Measurements from ENCODE around the gene PPIL1.

PPIL1 gene

GRCh38 chr6:36825994-36826393, 48.6 kb downstream of the PPIL1 start:
- DNase-seq (no peak), ATAC-seq (no peak)
- Mint-ChIP-seq H3K27ac (no peak overlapping the region), H3K9me3 (no peaks in the 10 kb centered on the region), H3K4me3 (no peak overlapping the region), H3K27me3 (peaks cover 4% of the 10 kb centered on the region), H3K4me1 (peaks cover 6% of the 10 kb centered on the region), H3K36me3 (ENCODE audit: low read depth) (no peaks in the 10 kb centered on the region)

- ATAC-seq: no peak
- H3K4me1 Mint-ChIP-seq: peaks cover 6% of the 10 kb centered on the region
- no peak for DNase-seq
- peaks cover 4% of the 10 kb centered on the region for H3K27me3 Mint-ChIP-seq
- no peak overlapping the region for H3K27ac Mint-ChIP-seq
- H3K9me3 Mint-ChIP-seq: no peaks in the 10 kb centered on the region
- no peak overlapping the region for H3K4me3 Mint-ChIP-seq
- H3K36me3 Mint-ChIP-seq (ENCODE audit: low read depth): no peaks in the 10 kb centered on the region
Measured at GRCh38 chr6:36825452-36825851, 49.2 kb downstream of the PPIL1 start.

- Mint-ChIP-seq H3K4me1 (peaks cover 6% of the 10 kb centered on the region), H3K27ac (no peak overlapping the region), H3K27me3 (peaks cover 4% of the 10 kb centered on the region)
Measured at GRCh38 chr6:36824253-36824652, 50.4 kb downstream of the PPIL1 start.

DNA sequence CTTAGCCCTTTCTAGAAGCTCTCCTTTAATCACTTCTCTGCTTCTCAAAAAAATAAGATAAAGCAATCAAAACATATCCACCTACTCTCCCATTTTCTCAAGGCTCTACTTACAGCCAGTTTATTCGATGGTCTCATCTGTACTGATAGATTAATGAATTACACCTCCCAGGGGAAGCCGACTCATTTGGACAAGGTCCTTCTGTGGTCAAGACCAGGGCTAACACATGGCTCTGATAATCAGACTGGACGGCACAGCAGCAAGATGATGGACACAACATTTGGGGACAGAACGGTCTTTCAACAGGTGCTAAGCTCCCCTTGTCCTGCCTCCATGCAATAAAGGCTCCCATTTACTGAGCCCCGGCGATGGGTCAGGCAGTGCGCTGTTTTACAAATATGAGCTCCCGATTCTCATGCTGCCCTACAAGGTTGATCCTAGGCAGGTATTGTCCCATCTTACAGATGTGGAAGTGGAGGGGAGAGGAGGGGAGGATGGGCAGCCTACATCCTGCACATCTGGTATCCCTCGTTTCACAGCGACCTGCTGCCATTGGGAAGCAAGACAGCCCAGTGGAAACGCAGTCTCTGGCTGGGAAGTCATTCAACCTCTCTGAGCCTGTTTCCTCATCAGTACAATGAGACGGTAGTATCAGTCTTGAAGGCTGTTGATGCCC, 51.0 kb downstream of the PPIL1 start:
- no peak overlapping the region for H3K4me3 Mint-ChIP-seq
- H3K9me3 Mint-ChIP-seq: no peaks in the 10 kb centered on the region
- peaks cover 6% of the 10 kb centered on the region for H3K4me1 Mint-ChIP-seq
- no peak overlapping the region for H3K27ac Mint-ChIP-seq
- peaks cover 4% of the 10 kb centered on the region for H3K27me3 Mint-ChIP-seq
- ATAC-seq: no peak
- no peak for DNase-seq
- no peaks in the 10 kb centered on the region for H3K36me3 Mint-ChIP-seq (ENCODE audit: low read depth)

More at GRCh38 chr6:36824253-36824652, 50.4 kb downstream of the PPIL1 start:
- H3K36me3 Mint-ChIP-seq (ENCODE audit: low read depth): no peaks in the 10 kb centered on the region
- no peak for ATAC-seq
- no peak for DNase-seq
- H3K9me3 Mint-ChIP-seq: no peaks in the 10 kb centered on the region
- H3K4me3 Mint-ChIP-seq: no peak overlapping the region

DNA sequence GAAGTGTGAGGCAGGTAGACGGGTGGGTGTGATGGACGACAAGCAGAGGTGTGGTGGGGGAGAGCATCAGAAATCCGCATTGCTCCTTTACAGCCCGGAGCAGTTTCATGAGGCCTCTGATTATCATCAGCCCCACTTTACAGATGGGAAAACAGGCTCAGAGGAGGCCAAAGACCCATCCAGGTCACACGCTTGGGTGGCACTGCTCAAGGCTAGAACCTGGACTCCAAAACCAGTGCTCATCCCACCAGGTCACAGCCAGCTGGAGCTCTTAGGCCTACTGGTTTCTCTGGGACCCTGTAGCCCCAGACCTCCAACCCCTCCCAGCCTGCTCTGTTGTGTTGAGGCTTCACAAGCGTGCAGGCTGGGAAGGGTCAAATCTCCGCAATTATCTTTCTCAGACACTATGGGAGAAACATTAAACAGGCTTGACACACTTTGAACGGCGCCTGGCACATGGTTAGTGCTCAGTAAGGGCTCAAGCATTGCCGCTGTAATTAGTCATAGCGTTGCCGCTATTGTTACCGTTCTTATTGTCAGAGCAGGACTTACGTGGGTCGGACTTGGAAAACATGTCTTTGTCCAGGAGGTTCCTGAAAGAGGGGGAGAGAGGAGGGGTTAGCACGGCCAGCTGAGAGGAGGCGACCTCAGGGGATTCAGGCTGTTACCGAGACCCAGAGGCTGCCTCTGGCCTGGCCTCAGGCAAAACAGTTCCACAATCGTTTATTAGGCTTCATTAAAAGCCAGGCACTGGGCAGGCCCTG, 51.9 kb downstream of the PPIL1 start:
- Mint-ChIP-seq H3K4me1 (peaks cover 4% of the 10 kb centered on the region), H3K4me3 (no peak overlapping the region), H3K9me3 (no peaks in the 10 kb centered on the region)

GRCh38 chr6:36821581-36822335, 52.8 kb downstream of the PPIL1 start:
- Mint-ChIP-seq H3K27me3 (no peaks in the 10 kb centered on the region), H3K4me3 (no peak overlapping the region), H3K4me1 (no peaks in the 10 kb centered on the region), H3K27ac (no peak overlapping the region), H3K36me3 (ENCODE audit: low read depth) (no peaks in the 10 kb centered on the region), H3K9me3 (no peaks in the 10 kb centered on the region)
- ATAC-seq: no peak
- DNase-seq: no peak

More for the DNA sequence above, 51.9 kb downstream of the PPIL1 start:
- H3K36me3 Mint-ChIP-seq (ENCODE audit: low read depth): no peaks in the 10 kb centered on the region
- no peak for ATAC-seq
- H3K27ac Mint-ChIP-seq: no peak overlapping the region
- no peak for DNase-seq
- peaks cover 4% of the 10 kb centered on the region for H3K27me3 Mint-ChIP-seq

- ATAC-seq (no peak), DNase-seq (no peak)
- Mint-ChIP-seq H3K9me3 (no peaks in the 10 kb centered on the region), H3K27ac (no peak overlapping the region), H3K4me1 (no peaks in the 10 kb centered on the region), H3K4me3 (no peak overlapping the region), H3K36me3 (ENCODE audit: low read depth) (no peaks in the 10 kb centered on the region), H3K27me3 (no peaks in the 10 kb centered on the region)
Measured at GRCh38 chr6:36820700-36821580, 53.7 kb downstream of the PPIL1 start.

GRCh38 chr6:36818756-36819155, 55.8 kb downstream of the PPIL1 start:
- no peaks in the 10 kb centered on the region for H3K27me3 Mint-ChIP-seq
- no peaks in the 10 kb centered on the region for H3K36me3 Mint-ChIP-seq (ENCODE audit: low read depth)
- ATAC-seq (no peak), DNase-seq (no peak)
- H3K9me3 Mint-ChIP-seq: no peaks in the 10 kb centered on the region
- no peak overlapping the region for H3K27ac Mint-ChIP-seq
- no peaks in the 10 kb centered on the region for H3K4me1 Mint-ChIP-seq
- no peak overlapping the region for H3K4me3 Mint-ChIP-seq

DNA sequence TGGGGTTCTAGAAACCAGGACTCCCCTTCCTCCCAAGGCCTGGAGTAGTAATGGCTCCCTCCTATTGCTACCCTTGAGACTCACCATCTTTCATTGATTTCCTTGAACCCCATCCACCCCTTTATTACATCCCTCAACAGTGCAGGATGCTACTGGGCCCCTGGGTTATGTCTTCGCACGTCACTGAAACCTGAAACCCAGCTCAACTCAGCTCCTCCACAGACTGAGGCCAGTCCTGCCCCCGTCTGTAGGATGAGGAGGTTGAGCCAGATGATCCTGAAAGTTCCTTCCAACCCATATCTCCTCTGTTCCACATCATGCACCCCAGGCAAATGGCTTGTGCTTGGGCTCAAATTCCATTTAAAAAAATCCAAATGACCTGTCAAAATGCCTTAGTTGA, 56.8 kb downstream of the PPIL1 start:
- H3K4me1 Mint-ChIP-seq: no peaks in the 10 kb centered on the region
- ATAC-seq: no peak
- no peak overlapping the region for H3K27ac Mint-ChIP-seq

GRCh38 chr6:36817176-36817817, 57.3 kb downstream of the PPIL1 start:
- no peak overlapping the region for H3K27ac Mint-ChIP-seq
- no peaks in the 10 kb centered on the region for H3K9me3 Mint-ChIP-seq
- H3K27me3 Mint-ChIP-seq: no peaks in the 10 kb centered on the region
- H3K4me1 Mint-ChIP-seq: no peaks in the 10 kb centered on the region
- no peak overlapping the region for H3K4me3 Mint-ChIP-seq
- no peak for ATAC-seq
- H3K36me3 Mint-ChIP-seq (ENCODE audit: low read depth): no peaks in the 10 kb centered on the region
- DNase-seq: no peak

More for the DNA sequence above, 56.8 kb downstream of the PPIL1 start:
- H3K36me3 Mint-ChIP-seq (ENCODE audit: low read depth): no peaks in the 10 kb centered on the region
- H3K9me3 Mint-ChIP-seq: no peaks in the 10 kb centered on the region
- H3K27me3 Mint-ChIP-seq: no peaks in the 10 kb centered on the region
- no peak overlapping the region for H3K4me3 Mint-ChIP-seq
- DNase-seq: no peak

GRCh38 chr6:36815962-36816735, 58.5 kb downstream of the PPIL1 start:
- no peaks in the 10 kb centered on the region for H3K27me3 Mint-ChIP-seq
- DNase-seq (no peak), ATAC-seq (no peak)
- no peak overlapping the region for H3K27ac Mint-ChIP-seq
- H3K4me3 Mint-ChIP-seq: no peak overlapping the region
- no peaks in the 10 kb centered on the region for H3K36me3 Mint-ChIP-seq (ENCODE audit: low read depth)
- no peaks in the 10 kb centered on the region for H3K4me1 Mint-ChIP-seq
- no peaks in the 10 kb centered on the region for H3K9me3 Mint-ChIP-seq

DNA sequence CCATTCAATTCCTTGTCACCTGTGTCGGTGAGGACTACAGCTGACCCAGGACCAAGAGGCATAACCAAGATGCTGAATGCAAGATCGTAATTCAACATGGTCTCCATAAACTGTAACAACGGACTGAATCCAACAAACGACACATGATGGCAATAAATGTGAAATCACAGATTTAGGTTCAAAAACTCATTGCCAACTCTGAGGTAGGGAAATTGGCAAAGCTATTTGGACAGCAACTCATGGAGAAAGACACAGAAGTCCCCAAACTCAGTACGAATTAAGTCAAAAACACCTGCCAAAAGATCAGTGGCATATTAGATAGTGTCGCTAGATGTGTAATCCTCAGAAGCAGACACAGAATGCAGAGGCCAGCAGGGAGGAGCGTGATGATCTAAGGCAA, 60.4 kb downstream of the PPIL1 start:
- Mint-ChIP-seq H3K9me3 (no peaks in the 10 kb centered on the region), H3K4me3 (no peak overlapping the region), H3K36me3 (ENCODE audit: low read depth) (no peaks in the 10 kb centered on the region), H3K27me3 (no peaks in the 10 kb centered on the region), H3K27ac (no peak overlapping the region), H3K4me1 (no peaks in the 10 kb centered on the region)
- ATAC-seq (no peak), DNase-seq (no peak)

GRCh38 chr6:36813526-36813925, 61.1 kb downstream of the PPIL1 start:
- DNase-seq: no peak
- Mint-ChIP-seq H3K9me3 (no peaks in the 10 kb centered on the region), H3K4me3 (no peak overlapping the region), H3K4me1 (no peaks in the 10 kb centered on the region), H3K36me3 (ENCODE audit: low read depth) (no peaks in the 10 kb centered on the region), H3K27me3 (no peaks in the 10 kb centered on the region), H3K27ac (no peak overlapping the region)
- no peak for ATAC-seq

Measured in activated naive CD8-positive, alpha-beta T cell treated with anti-CD3 and anti-CD28 coated beads, Interleukin-2, amount 50 U/mL, for 24 hours (primary cell).